Metanephros (tissue), 1 donor: ENCODE data around the gene ORC3. TPM values are rescaled to one million over a fixed set of nuclear protein-coding genes. Genes with fewer than 3 reads are reported as not detected.

Experiments
- total RNA-seq: library from RNA; depleted of rRNA; stranded (reverse); fragments of >200 nt; gene quantifications from one replicate; pipeline ENCODE4 v1.2.3, GENCODE V29; 2014

ORC3 gene
- total RNA-seq = 22.0 TPM

DNA sequence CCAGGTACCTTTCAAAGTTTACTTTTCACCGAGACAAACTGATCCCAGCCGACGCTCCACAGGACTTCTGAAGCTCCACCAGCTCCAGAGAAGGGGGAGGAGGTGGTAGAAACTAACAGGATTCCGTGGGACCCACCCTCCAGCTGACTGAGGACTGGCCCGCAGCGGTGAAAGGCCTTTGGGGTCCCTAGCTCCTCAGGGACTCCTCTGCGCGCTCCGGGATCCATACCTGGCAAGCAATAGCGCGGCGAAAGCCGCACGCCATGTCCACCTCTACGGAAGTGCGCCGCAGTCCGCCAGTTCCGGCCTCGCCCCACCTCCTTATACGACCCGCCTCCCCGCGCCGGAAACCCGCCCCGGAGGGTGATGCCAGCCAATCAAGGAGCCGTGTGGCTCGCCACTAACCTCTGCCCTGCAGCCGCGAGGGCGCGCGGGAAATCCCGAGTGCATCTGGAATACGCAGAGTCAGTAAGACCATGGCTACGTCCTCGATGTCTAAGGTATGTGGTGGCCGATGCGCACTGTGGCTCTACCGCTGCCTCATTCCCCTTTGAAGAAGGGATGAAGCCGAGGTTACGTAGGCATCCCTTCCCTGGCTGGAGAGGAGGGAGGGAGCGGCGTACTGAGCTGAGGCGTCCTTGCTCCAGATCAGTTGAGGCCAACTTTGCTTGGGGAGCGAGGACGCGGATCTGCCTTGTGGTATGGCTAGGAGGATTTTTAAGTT lies at the start of gene ORC3, which contains the start of gene RARS2:
TSS of gene ORC3 (plus strand) at position 443 of the 724 bp plus-strand sequence. CDS start at position 477, 34 bp downstream.
TSS of gene RARS2 (minus strand) at position 295 of the 724 bp plus-strand sequence. CDS start at position 265, 30 bp downstream.

GRCh38 chr6:87701676-87702588 lies 112.0 kb downstream of the ORC3 start, which contains the start of gene AKIRIN2:
TSS of gene AKIRIN2 (minus strand) at chr6:87702233. CDS start at chr6:87701684, 549 bp downstream.

Other genes starting within 250 kb of the ORC3 start
- gene C6orf163, start 245.3 kb upstream of the ORC3 start, total RNA-seq = 6.2 TPM
- gene CFAP206, start 182.2 kb upstream of the ORC3 start, total RNA-seq = 4.0 TPM
- gene SLC35A1, start 117.2 kb upstream of the ORC3 start, total RNA-seq = 21.9 TPM
- 30.9 TPM for gene RARS2, start 148 bp upstream of the ORC3 start, total RNA-seq
- gene AKIRIN2, start 112.1 kb downstream of the ORC3 start, total RNA-seq = 50.9 TPM